Measurements from ENCODE around the gene DIABLO. TPM values are rescaled to one million over a fixed set of nuclear protein-coding genes. Genes with fewer than 3 reads are reported as not detected.

DIABLO gene
- total and polyA plus RNA-seq, 12 donors, result 40.2 to 100 (median 51.9) TPM

DNA sequence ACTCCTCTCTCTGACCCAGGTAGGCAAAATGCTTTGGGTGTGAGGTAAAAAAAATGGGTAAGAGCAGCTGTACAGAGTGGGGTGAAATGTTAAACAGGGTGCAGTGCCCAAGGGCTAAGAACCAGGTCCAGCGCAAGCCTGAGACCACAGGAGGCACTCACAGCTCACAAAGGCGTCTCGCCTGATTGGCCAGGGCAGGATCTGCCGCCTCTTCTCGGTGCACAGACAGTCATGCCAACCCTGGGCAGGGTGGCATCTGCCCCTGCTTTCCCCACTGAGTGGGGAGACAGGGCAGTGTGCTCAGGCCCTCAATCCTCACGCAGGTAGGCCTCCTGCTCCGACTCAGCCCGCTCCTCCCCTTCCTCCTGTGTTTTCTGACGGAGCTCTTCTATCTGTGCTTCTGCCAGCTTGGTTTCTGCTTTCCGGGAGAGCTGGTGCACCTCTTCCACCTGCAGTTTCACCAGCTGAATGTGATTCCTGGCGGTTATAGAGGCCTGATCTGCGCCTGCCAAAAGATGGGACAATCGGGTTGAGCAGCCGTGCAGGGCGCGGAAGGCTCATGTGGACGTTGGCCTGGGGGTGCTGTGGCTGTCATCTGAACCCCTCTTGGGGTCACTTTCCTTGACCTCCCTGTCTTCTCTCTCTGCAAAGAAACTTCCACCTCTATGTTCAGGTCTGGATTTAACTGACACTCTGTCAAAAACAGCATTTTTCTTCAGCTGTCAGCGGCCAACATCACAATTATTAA is 17.6 kb downstream of the DIABLO start:
- WGBS, 4 donors, result 89 to 95% (median 92%) methylated on average over 13 to 18 of the region's 18 CpGs
- H3K9me3 ChIP-seq (replicated peaks in 1 of 3), result no peaks in the 10 kb centered on the region
- H3K4me1 ChIP-seq (replicated peaks in 1 of 2), result peaks cover 8% of the 10 kb centered on the region in 2 donors
- peaks cover 0 to 65% of the 10 kb centered on the region in 2 donors for H3K36me3 ChIP-seq (replicated peaks in 1 of 2)
- peaks cover 9% of the 10 kb centered on the region for H3K27me3 ChIP-seq
- TF ChIP-seq, protein P1, sequence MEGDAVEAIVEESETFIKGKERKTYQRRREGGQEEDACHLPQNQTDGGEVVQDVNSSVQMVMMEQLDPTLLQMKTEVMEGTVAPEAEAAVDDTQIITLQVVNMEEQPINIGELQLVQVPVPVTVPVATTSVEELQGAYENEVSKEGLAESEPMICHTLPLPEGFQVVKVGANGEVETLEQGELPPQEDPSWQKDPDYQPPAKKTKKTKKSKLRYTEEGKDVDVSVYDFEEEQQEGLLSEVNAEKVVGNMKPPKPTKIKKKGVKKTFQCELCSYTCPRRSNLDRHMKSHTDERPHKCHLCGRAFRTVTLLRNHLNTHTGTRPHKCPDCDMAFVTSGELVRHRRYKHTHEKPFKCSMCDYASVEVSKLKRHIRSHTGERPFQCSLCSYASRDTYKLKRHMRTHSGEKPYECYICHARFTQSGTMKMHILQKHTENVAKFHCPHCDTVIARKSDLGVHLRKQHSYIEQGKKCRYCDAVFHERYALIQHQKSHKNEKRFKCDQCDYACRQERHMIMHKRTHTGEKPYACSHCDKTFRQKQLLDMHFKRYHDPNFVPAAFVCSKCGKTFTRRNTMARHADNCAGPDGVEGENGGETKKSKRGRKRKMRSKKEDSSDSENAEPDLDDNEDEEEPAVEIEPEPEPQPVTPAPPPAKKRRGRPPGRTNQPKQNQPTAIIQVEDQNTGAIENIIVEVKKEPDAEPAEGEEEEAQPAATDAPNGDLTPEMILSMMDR (IDR thresholded peaks at IDR 0.05), result no peak
- intact Hi-C loops (cut with DNase I), result no loop called here
- no peak overlapping the region for H3K27ac ChIP-seq
- H3K4me3 ChIP-seq, result no peak overlapping the region
- no peak for DNase-seq

DNA sequence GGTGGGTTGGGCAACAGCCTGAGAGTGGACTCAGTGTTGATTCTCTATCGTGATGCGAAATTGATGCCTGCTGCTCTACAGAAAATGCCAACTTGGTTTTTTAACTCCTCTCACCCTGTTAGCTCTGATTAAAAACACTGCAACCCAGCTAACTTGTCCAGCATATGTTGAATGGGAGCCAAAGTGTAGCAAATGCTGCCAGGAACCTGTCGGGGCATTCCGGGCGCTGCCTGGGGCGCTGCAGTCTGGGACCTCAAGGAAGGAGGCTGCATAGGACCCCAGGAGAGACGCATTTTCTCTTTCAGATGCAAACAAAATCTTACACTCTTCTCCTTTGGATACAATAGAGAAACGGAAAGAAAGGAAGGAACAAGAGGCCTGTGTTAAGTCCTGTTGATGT is 18.5 kb downstream of the DIABLO start:
- no peaks in the 10 kb centered on the region for H3K9me3 ChIP-seq (replicated peaks in 1 of 3)
- 89 to 93% (median 92%) methylated on average over 8 of the region's 8 CpGs for WGBS, 4 donors
- peaks cover 8% of the 10 kb centered on the region in 2 donors for H3K4me1 ChIP-seq (replicated peaks in 1 of 2)
- H3K36me3 ChIP-seq (replicated peaks in 1 of 2), result peaks cover 0 to 57% of the 10 kb centered on the region in 2 donors
- no peak overlapping the region for H3K4me3 ChIP-seq
- peaks cover 14% of the 10 kb centered on the region for H3K27me3 ChIP-seq
- no peak overlapping the region for H3K27ac ChIP-seq
- intact Hi-C loops (cut with DNase I), result no loop called here
- TF ChIP-seq, protein P1 (IDR thresholded peaks at IDR 0.05), result no peak
- no peak for TF ChIP-seq POLR2A (IDR thresholded peaks at IDR 0.05)
- DNase-seq, result no peak

DNA sequence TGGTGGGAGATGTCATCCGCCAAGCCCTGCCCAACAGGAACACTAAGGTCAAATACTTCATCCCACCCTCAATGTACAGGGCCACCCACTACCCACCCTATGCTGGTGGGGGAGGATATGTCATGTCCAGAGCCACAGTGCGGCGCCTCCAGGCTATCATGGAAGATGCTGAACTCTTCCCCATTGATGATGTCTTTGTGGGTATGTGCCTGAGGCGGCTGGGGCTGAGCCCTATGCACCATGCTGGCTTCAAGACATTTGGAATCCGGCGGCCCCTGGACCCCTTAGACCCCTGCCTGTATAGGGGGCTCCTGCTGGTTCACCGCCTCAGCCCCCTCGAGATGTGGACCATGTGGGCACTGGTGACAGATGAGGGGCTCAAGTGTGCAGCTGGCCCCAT is 18.9 kb downstream of the DIABLO start:
- peaks cover 0 to 53% of the 10 kb centered on the region in 2 donors for H3K36me3 ChIP-seq (replicated peaks in 1 of 2)
- no peak overlapping the region for H3K27ac ChIP-seq
- H3K9me3 ChIP-seq (replicated peaks in 1 of 3), result no peaks in the 10 kb centered on the region
- no peak overlapping the region for H3K4me3 ChIP-seq
- H3K27me3 ChIP-seq, result peaks cover 18% of the 10 kb centered on the region
- peaks cover 8% of the 10 kb centered on the region in 2 donors for H3K4me1 ChIP-seq (replicated peaks in 1 of 2)
- no peak for TF ChIP-seq POLR2A (IDR thresholded peaks at IDR 0.05)
- TF ChIP-seq, protein P1 (IDR thresholded peaks at IDR 0.05), result no peak
- DNase-seq, result no peak
- 83 to 93% (median 84%) methylated on average over 2 to 8 of the region's 8 CpGs for WGBS, 4 donors
- intact Hi-C loops (cut with DNase I), result no loop called here

DNA sequence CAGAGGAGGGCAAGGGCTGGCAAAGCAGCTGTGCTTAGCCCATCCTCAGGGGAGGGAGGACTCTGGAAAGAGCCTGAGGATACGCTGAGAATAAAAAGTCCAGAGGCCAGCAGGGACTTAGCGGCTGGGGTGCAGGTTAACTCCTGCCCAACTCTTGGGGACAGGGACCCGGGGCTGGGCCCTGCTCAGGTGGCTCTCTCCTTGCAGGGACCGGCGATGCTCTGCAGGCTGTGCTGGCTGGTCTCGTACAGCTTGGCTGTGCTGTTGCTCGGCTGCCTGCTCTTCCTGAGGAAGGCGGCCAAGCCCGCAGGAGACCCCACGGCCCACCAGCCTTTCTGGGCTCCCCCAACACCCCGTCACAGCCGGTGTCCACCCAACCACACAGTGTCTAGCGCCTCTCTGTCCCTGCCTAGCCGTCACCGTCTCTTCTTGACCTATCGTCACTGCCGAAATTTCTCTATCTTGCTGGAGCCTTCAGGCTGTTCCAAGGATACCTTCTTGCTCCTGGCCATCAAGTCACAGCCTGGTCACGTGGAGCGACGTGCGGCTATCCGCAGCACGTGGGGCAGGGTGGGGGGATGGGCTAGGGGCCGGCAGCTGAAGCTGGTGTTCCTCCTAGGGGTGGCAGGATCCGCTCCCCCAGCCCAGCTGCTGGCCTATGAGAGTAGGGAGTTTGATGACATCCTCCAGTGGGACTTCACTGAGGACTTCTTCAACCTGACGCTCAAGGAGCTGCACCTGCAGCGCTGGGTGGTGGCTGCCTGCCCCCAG is 19.6 kb downstream of the DIABLO start:
- Histone ChIP-seq H3K27ac (no peak overlapping the region), H3K4me1 (replicated peaks in 1 of 2) (peaks cover 8% of the 10 kb centered on the region in 2 donors), H3K4me3 (no peak overlapping the region), H3K27me3 (peaks cover 21% of the 10 kb centered on the region), H3K36me3 (replicated peaks in 1 of 2) (peaks cover 0 to 46% of the 10 kb centered on the region in 2 donors), H3K9me3 (replicated peaks in 1 of 3) (no peaks in the 10 kb centered on the region)
- no peak for DNase-seq
- 57 to 86% (median 61%) methylated on average over 12 to 27 of the region's 27 CpGs for WGBS, 4 donors
- TF ChIP-seq, protein P1 (IDR thresholded peaks at IDR 0.05), result no peak
- no peak for TF ChIP-seq POLR2A (IDR thresholded peaks at IDR 0.05)
- intact Hi-C loops (cut with DNase I), result no loop called here
